ENCODE data around the gene KLF17. TPM values are rescaled to one million over a fixed set of nuclear protein-coding genes. Genes with fewer than 3 reads are reported as not detected.

The KLF17 gene
- total and polyA plus RNA-seq, 11 donors = not detected

DNA sequence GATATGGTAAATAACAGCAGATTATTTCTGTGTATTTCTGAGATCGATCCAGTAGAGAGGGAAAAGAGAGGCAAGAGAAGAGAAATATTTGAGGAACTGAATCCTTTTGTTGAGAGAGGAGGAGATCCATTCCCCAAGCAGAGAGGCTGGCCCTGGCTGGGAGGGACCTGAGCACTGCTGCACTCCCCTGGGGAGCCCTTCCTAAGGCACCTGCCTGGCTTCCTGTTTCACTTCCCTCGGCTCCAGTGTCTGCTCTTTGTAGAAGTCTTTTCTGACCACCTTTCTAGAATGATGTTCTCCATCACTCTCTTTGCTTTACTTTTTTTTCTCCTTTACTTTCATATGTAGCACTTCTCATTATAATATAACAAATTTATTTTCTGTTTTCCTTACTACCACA lies 45.1 kb upstream of the KLF17 start:
- no peak overlapping the region for H3K4me3 ChIP-seq
- no peak for DNase-seq
- peaks cover 0 to 14% (median 0%) of the 10 kb centered on the region in 12 donors for H3K4me1 ChIP-seq
- WGBS, 4 donors = 58 to 69% (median 67%) methylated on average over 2 of the region's 2 CpGs
- no peak overlapping the region for H3K27ac ChIP-seq
- no peaks in the 10 kb centered on the region for H3K36me3 ChIP-seq
- H3K27me3 ChIP-seq = no peaks in the 10 kb centered on the region
- no peak for TF ChIP-seq POLR2A (IDR thresholded peaks at IDR 0.05)
- TF ChIP-seq, protein P1, sequence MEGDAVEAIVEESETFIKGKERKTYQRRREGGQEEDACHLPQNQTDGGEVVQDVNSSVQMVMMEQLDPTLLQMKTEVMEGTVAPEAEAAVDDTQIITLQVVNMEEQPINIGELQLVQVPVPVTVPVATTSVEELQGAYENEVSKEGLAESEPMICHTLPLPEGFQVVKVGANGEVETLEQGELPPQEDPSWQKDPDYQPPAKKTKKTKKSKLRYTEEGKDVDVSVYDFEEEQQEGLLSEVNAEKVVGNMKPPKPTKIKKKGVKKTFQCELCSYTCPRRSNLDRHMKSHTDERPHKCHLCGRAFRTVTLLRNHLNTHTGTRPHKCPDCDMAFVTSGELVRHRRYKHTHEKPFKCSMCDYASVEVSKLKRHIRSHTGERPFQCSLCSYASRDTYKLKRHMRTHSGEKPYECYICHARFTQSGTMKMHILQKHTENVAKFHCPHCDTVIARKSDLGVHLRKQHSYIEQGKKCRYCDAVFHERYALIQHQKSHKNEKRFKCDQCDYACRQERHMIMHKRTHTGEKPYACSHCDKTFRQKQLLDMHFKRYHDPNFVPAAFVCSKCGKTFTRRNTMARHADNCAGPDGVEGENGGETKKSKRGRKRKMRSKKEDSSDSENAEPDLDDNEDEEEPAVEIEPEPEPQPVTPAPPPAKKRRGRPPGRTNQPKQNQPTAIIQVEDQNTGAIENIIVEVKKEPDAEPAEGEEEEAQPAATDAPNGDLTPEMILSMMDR (IDR thresholded peaks at IDR 0.05) = no peak
- H3K9me3 ChIP-seq = no peaks in the 10 kb centered on the region
- ATAC-seq = no peak
- intact Hi-C loops (cut with DNase I) = no loop called here

DNA sequence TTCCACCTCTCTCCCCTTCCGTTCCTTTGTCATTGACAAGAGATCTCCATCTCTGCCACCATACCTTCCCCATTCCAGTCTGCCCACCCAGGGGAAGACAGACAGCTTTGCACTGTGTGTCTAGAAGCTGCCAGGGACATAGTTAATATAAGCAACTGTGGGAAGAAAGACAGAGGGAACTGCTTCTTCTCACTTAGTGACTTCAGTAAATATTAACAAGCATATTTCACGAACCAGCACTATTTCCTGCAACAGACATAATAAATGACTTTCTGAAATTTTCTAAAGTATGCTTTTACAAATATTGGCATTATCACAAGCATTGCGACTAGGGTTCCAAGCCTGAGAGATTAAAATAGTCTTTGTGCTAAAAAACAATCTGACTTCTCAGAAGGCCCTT lies 44.2 kb upstream of the KLF17 start:
- H3K36me3 ChIP-seq = no peaks in the 10 kb centered on the region
- H3K4me1 ChIP-seq = peaks cover 0 to 5% (median 0%) of the 10 kb centered on the region in 12 donors
- WGBS, 4 donors = 65 to 77% (median 70%) methylated on average over 3 of the region's 3 CpGs
- ATAC-seq (no peak), DNase-seq (no peak)
- intact Hi-C loops (cut with DNase I) = no loop called here
- no peak for TF ChIP-seq POLR2A (IDR thresholded peaks at IDR 0.05)
- TF ChIP-seq, protein P1 (IDR thresholded peaks at IDR 0.05) = no peak
- no peak overlapping the region for H3K27ac ChIP-seq
- H3K4me3 ChIP-seq = no peak overlapping the region
- no peaks in the 10 kb centered on the region for H3K27me3 ChIP-seq
- no peaks in the 10 kb centered on the region for H3K9me3 ChIP-seq

- DNase-seq (no peak), ATAC-seq (no peak)
- TF ChIP-seq POLR2A (IDR thresholded peaks at IDR 0.05) = no peak
- TF ChIP-seq, protein P1 (IDR thresholded peaks at IDR 0.05) = no peak
- Histone ChIP-seq H3K27me3 (no peaks in the 10 kb centered on the region), H3K4me1 (peaks cover 0 to 3% (median 0%) of the 10 kb centered on the region in 12 donors), H3K4me3 (no peak overlapping the region), H3K27ac (no peak overlapping the region), H3K36me3 (no peaks in the 10 kb centered on the region), H3K9me3 (no peaks in the 10 kb centered on the region)
- intact Hi-C loops (cut with DNase I) = loop anchor here in 1 of 10 donors (5.0 kb wide), 1 partner anchor 51 kb away; no protein-coding TSS in a partner anchor
- 31 to 66% (median 40%) methylated on average over 1 of the region's 1 CpG for WGBS, 4 donors
These were observed 42.6 kb upstream of the KLF17 start for GRCh38 chr1:44076066-44076465.

GRCh38 chr1:44077421-44077820 lies 41.2 kb upstream of the KLF17 start:
- WGBS, 4 donors = 86 to 95% (median 91%) methylated on average over 5 of the region's 5 CpGs
- no peak for DNase-seq
- Histone ChIP-seq H3K9me3 (no peaks in the 10 kb centered on the region), H3K27me3 (peaks cover 0 to 5% (median 0%) of the 10 kb centered on the region in 9 donors), H3K4me3 (no peak overlapping the region), H3K36me3 (no peaks in the 10 kb centered on the region), H3K4me1 (no peaks in the 10 kb centered on the region), H3K27ac (no peak overlapping the region)
- ATAC-seq = no peak
- TF ChIP-seq, protein P1 (IDR thresholded peaks at IDR 0.05) = no peak
- TF ChIP-seq POLR2A (IDR thresholded peaks at IDR 0.05) = no peak
- intact Hi-C loops (cut with DNase I) = loop anchor here in 1 of 10 donors (5.0 kb wide), 1 partner anchor 50 kb away; no protein-coding TSS in a partner anchor

Data from heart left ventricle (tissue), 16 donors.